ENCODE results near the gene P2RY2.

The P2RY2 gene

GRCh38 chr11:73265278-73265810 is 47.3 kb downstream of the P2RY2 start:
- H3K4me3 Mint-ChIP-seq, result no peak overlapping the region
- H3K36me3 Mint-ChIP-seq (ENCODE audit: low read depth), result no peaks in the 10 kb centered on the region
- no peak overlapping the region for H3K27ac Mint-ChIP-seq
- H3K27me3 Mint-ChIP-seq (ENCODE audit: low read depth), result peaks cover 28% of the 10 kb centered on the region
- peaks cover 20% of the 10 kb centered on the region for H3K4me1 Mint-ChIP-seq
- peaks cover 6% of the 10 kb centered on the region for H3K9me3 Mint-ChIP-seq
- TF ChIP-seq CTCF (IDR thresholded peaks at IDR 0.05; ENCODE audit: unreplicated experiment in 3 of 3), result no peak

- Mint-ChIP-seq H3K4me1 (peaks cover 25% of the 10 kb centered on the region), H3K36me3 (ENCODE audit: low read depth) (no peaks in the 10 kb centered on the region), H3K9me3 (peaks cover 6% of the 10 kb centered on the region), H3K27ac (peak overlapping the region in 2 of 3 experiments; percentile 20 to 37), H3K4me3 (no peak overlapping the region), H3K27me3 (ENCODE audit: low read depth) (peaks cover 28% of the 10 kb centered on the region)
- TF ChIP-seq CTCF (IDR thresholded peaks at IDR 0.05; ENCODE audit: unreplicated experiment in 3 of 3), result no peak
These were observed 48.0 kb downstream of the P2RY2 start for GRCh38 chr11:73265853-73266645.

- Mint-ChIP-seq H3K27me3 (ENCODE audit: low read depth) (peaks cover 28% of the 10 kb centered on the region), H3K36me3 (ENCODE audit: low read depth) (no peaks in the 10 kb centered on the region), H3K27ac (peak overlapping the region in 1 of 3 experiments; percentile 37), H3K4me1 (peaks cover 29% of the 10 kb centered on the region), H3K9me3 (peaks cover 6% of the 10 kb centered on the region), H3K4me3 (no peak overlapping the region)
- TF ChIP-seq CTCF (IDR thresholded peaks at IDR 0.05; ENCODE audit: unreplicated experiment in 3 of 3), result no peak
These were observed 48.6 kb downstream of the P2RY2 start for GRCh38 chr11:73266646-73267020.

GRCh38 chr11:73267122-73267846 is 49.2 kb downstream of the P2RY2 start:
- Mint-ChIP-seq H3K36me3 (ENCODE audit: low read depth) (no peaks in the 10 kb centered on the region), H3K9me3 (peaks cover 3% of the 10 kb centered on the region), H3K27ac (peak overlapping the region in 1 of 3 experiments; percentile 21), H3K4me1 (peaks cover 34% of the 10 kb centered on the region), H3K4me3 (no peak overlapping the region), H3K27me3 (ENCODE audit: low read depth) (peaks cover 30% of the 10 kb centered on the region)
- no peak for TF ChIP-seq CTCF (IDR thresholded peaks at IDR 0.05; ENCODE audit: unreplicated experiment in 3 of 3)

GRCh38 chr11:73267906-73268540 is 49.9 kb downstream of the P2RY2 start:
- no peak overlapping the region for H3K27ac Mint-ChIP-seq
- H3K4me1 Mint-ChIP-seq, result peaks cover 39% of the 10 kb centered on the region
- no peak for TF ChIP-seq CTCF (IDR thresholded peaks at IDR 0.05; ENCODE audit: unreplicated experiment in 3 of 3)
- H3K27me3 Mint-ChIP-seq (ENCODE audit: low read depth), result peaks cover 33% of the 10 kb centered on the region
- H3K36me3 Mint-ChIP-seq (ENCODE audit: low read depth), result no peaks in the 10 kb centered on the region
- no peak overlapping the region for H3K4me3 Mint-ChIP-seq
- peaks cover 3% of the 10 kb centered on the region for H3K9me3 Mint-ChIP-seq

All from nephron (organoid).